ENCODE measurements around the gene YEATS4.

YEATS4 gene

DNA sequence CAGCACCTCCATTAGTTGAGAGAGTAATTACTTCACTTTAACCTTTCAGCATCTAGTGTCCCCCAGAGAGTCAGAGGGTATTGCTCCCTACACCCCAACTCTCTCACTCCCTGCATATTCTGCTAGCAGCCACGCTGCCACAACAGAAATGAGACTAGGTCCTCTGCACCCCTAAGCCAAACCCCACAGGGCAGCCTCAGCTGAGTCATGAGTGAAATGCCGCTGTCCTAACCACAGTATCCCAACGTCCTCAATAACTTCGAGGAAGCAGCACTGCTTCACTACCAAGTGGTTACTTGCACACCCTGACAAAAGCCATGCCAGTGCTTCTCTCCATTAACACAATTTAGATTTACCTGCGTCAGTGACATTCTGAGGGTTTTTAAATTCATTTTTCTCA, 18.2 kb upstream of the YEATS4 start:
- in situ Hi-C loops (cut with MboI; ENCODE audit: low sequenced_read_pairs), result no loop called here

GRCh38 chr12:69342421-69342820, 17.1 kb upstream of the YEATS4 start:
- in situ Hi-C loops (cut with MboI; ENCODE audit: low sequenced_read_pairs), result no loop called here

DNA sequence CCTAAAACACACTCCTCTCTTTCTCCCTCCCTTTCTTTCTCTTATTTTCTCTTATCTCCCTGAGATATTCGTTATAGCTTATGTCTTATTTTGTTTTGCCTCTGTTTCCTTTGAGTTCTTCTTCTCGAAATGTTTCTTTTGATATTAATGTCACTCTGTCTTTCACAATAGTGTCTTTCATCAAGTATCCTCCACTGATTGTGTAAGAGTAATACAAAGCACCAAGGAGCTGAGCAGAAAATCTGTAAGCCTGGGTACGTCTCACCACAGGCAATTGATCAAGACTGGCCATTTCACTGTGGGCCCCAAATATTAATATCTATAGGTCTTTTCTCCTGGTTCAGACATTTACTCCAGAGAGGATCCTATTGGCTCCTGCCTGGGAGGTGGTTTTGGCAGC, 16.2 kb upstream of the YEATS4 start:
- in situ Hi-C loops (cut with MboI; ENCODE audit: low sequenced_read_pairs), result no loop called here

DNA sequence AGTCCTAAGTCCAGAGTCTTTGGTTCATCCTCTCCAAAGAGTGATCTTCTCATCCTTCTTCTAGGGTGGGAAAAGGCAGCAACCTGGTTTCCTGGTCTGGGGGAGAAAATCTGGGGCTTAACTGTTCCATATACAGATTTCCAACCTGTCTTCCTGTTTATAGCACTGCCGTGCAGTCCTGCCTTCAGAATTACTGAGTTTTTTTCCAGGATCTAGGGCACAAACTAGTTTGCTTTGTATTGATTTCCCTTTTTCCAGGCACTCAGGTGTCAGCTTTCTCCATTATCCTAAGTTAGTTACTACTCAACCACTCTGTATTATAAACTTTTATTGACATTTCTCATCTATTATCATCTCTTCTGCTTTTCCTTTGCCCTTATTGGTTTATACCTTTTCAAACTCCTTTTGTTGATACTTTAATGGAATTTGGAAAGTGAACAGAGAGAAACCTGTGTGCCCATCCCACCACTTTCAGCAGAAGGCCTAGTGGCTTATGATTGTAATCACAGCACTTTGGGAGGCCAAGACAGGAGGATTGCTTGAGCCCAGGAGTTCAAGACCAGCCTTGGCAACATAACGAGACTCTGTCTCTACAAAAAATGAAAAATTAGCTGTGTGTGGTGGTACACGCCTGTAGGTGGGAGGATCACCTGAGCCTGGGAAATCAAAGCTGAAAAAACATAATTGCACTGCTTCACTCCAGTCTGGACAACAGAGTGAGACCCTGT, 15.5 kb upstream of the YEATS4 start:
- in situ Hi-C loops (cut with MboI; ENCODE audit: low sequenced_read_pairs), result no loop called here

DNA sequence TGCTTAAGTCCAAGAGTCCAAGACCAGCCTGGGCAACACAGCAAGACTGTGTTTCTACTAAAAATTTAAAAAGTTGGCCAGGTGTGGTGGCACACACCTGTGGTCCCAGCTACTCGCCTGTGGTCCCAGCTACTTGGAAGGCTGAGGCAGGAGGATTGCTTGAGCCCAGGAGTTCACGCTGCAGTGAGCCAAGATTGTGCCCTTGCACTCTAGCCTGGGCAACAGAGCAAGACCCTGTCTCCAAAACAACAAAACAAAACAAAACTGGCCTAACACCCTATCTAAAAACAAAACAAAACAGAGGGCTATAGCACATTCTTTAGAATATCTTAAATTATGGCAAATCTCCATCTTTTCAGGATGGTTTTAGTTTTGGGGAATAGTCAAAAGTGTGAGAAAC, 14.5 kb upstream of the YEATS4 start:
- in situ Hi-C loops (cut with MboI; ENCODE audit: low sequenced_read_pairs), result no loop called here

DNA sequence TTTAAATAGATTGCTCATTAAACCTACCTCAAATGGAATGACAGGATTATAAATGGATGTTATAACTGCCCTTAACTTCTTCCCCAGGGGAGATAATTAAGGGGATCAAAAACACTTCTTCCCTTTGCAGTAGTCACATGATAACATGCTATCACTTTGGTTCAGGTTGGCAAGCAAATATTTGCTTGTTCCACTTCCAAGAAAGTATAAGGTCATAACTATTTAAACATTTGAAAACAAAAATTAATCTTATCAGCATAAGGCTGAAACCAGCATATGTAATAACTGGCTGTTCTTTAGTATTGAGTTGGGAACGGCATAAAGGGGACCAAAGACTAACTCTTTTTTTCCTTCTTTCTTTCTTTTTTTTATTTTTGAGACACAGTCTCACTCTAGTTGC, 13.8 kb upstream of the YEATS4 start:
- in situ Hi-C loops (cut with MboI; ENCODE audit: low sequenced_read_pairs), result no loop called here

- in situ Hi-C loops (cut with MboI; ENCODE audit: low sequenced_read_pairs), result no loop called here
Observed at GRCh38 chr12:69348162-69348938, 11.2 kb upstream of the YEATS4 start, which contains the start of gene LYZ. TSS of gene LYZ (plus strand) at chr12:69348381. CDS start at chr12:69348409, 28 bp downstream.

GRCh38 chr12:69350002-69350626, 9.4 kb upstream of the YEATS4 start:
- in situ Hi-C loops (cut with MboI; ENCODE audit: low sequenced_read_pairs), result no loop called here

DNA sequence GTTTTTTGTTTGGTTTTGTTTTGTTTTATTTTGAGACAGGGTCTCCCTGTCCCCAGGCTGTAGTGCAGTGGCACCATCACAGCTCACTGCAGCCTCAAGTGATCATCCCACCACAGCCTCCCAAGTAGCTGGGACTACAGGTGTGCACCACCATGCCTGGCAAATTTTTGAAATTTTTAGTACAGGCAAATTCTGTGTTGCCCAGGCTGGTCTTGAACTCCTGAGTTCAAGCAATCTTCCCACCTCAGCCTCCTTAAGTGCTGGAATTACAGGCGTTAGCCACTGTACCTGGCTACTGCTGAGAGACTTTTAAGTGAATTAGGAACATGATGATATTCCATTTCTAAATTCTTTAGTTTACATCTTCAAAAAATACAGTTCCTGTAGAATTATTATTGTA, 8.8 kb upstream of the YEATS4 start:
- in situ Hi-C loops (cut with MboI; ENCODE audit: low sequenced_read_pairs), result no loop called here

DNA sequence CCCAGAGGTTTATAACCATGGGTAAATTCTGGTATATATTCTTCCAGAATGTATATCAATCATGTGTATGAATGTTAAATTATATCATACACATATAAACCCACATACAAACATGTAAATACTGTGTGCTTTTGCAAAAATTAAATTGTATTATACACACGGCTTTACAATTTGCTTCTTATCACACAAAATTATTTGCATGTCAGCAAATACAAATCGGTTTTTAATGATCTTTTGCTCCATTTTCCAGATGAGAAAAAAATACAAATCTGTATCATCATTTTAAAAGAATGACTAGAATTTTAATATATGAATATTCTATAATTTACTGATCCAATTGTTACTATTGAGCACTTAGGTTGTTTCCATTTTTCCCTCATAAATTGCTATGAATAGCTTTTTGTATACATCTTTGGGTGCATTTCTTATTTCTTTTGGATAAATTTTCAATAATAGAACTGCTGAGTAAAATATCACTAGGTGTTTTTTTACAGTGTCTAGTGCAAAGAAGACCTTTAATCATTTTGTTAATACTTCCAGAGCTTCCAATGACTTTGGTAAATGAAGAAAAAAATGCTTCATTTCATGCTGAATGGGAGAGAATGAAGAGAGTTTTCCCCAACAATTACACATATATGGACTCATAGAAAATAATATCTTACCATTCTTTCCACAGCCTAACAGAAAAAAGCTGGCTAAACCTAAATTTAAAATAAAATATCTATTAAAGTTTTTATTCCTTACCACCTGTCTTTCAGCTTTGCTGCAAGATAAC, 7.9 kb upstream of the YEATS4 start:
- in situ Hi-C loops (cut with MboI; ENCODE audit: low sequenced_read_pairs), result no loop called here

DNA sequence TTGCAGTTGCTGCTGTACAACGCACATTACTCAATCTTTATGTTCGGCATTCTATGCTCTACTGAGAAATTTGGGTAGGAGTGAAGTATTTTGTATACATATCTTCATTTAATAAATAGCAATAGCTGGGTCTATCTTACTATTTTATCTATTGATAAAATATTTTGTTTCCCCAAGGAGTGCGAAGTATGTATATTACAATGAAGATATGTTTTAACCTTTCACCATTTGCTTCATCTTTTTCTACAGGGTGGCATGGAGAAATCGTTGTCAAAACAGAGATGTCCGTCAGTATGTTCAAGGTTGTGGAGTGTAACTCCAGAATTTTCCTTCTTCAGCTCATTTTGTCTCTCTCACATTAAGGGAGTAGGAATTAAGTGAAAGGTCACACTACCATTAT, 6.6 kb upstream of the YEATS4 start:
- in situ Hi-C loops (cut with MboI; ENCODE audit: low sequenced_read_pairs), result no loop called here

- in situ Hi-C loops (cut with MboI; ENCODE audit: low sequenced_read_pairs), result no loop called here
Observed at GRCh38 chr12:69354172-69354555, 5.4 kb upstream of the YEATS4 start.

DNA sequence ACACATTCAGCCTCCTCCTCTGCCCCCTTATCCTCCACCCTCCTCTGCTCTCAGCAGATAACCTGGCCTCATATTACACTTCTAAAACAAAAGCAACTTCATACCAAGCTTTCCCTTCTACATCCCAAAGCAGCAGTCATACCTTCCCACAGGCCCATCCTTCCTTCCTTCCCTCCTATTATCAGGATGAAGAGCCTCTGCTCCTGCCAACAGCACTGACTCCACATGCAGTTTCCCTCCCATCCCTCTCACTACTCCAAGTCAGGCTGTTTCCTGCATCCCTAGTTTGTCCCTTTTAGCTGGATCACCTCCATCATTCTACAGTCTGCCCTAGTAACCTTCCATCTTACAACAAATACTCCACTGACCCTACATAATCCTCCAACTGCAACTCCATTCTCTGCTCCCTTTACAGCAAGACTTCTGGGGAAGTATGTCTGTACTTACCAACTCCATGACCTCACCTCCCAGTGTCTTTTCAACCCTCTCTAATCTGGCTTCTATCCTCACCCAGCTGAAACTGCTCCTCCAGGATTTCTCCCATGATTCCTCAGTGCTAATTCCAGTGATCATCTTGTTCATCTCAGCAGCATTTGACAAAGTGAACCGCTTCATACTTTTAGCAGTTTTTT, 4.9 kb upstream of the YEATS4 start:
- in situ Hi-C loops (cut with MboI; ENCODE audit: low sequenced_read_pairs), result no loop called here

- in situ Hi-C loops (cut with MboI; ENCODE audit: low sequenced_read_pairs), result no loop called here
Observed at GRCh38 chr12:69355363-69356028, 4.0 kb upstream of the YEATS4 start.

DNA sequence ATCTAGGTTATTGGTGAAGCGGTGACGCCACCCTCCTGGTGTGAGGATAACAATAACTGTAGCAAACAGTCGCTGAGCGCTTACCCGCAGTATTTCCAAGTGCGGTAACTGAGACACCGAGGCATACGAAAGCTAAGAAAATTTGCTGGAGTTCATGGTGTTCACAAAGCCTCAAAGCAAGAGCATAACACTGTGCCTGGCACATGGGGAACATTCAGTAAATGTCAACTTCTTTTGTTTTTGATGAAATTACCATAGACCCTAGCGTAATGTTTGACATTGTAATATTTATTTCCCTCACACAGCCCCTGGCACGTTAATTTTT, 767 bp downstream of the YEATS4 start:
- in situ Hi-C loops (cut with MboI; ENCODE audit: low sequenced_read_pairs), result no loop called here

- in situ Hi-C loops (cut with MboI; ENCODE audit: low sequenced_read_pairs), result no loop called here
Observed at GRCh38 chr12:69366796-69367195, 7.3 kb downstream of the YEATS4 start.

DNA sequence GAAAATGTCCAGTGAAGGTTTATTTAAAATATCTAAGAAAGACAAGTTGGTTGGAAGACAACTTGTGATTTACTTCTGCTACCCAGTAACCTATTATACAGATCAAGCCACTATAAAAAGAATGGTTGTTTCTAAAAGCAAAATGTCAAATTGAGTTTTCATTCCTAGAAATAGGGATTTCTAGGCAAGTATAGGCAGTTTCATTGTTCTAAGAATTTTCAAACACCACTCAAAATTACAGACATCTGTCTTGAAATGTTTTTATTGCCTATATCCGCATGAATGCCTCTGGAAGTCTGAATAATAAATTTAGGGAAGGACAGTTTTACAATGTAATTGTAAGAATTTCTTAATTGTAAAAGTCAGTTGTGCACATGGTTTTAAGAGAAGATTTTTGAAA, 8.6 kb downstream of the YEATS4 start:
- in situ Hi-C loops (cut with MboI; ENCODE audit: low sequenced_read_pairs), result no loop called here

- in situ Hi-C loops (cut with MboI; ENCODE audit: low sequenced_read_pairs), result loop anchor here (25.0 kb wide), 1 partner anchor 179 kb away; no protein-coding TSS in a partner anchor
Observed at GRCh38 chr12:69383074-69383473, 23.5 kb downstream of the YEATS4 start.

- in situ Hi-C loops (cut with MboI; ENCODE audit: low sequenced_read_pairs), result loop anchor here (25.0 kb wide), 1 partner anchor 177 kb away; no protein-coding TSS in a partner anchor
Observed at GRCh38 chr12:69385038-69385437, 25.5 kb downstream of the YEATS4 start.

GRCh38 chr12:69386921-69387320, 27.4 kb downstream of the YEATS4 start:
- in situ Hi-C loops (cut with MboI; ENCODE audit: low sequenced_read_pairs), result loop anchor here (25.0 kb wide), 1 partner anchor 175 kb away; no protein-coding TSS in a partner anchor

All from HL-60/S4 treated with phorbol 12-myristate 13-acetate at 8.2 ng/mL for 4 days and 3 days (cell line).